Activated naive CD4-positive, alpha-beta T cell treated with anti-CD3 and anti-CD28 coated beads for 36 hours (primary cell): Measurements from ENCODE around the gene PIP5K1B. TPM values are rescaled to one million over a fixed set of nuclear protein-coding genes. Genes with fewer than 3 reads are reported as not detected.

Experiments
- CTCF ChIA-PET: fragments of 350-600 bp; sonication (Branson Sonifier 250); formaldehyde crosslinking; loops from one replicate; lab custom pipeline; 2021; ENCODE audit warnings: antibody characterized with exemption; lab: Charles Lee
- DNase-seq: peaks from one replicate; pipeline ENCODE4 v3.0.0-alpha.2; 2020
- H3K27ac Mint-ChIP-seq: one replicate; pipeline ENCODE4 v1.8.0; 2021; ENCODE audit warnings: mild to moderate bottlenecking, mixed read lengths
- H3K27me3 Mint-ChIP-seq: one replicate; pipeline ENCODE4 v1.8.0; 2021; ENCODE audit warnings: low read depth, mixed read lengths
- H3K36me3 Mint-ChIP-seq: one replicate; pipeline ENCODE4 v1.8.0; 2021; ENCODE audit warnings: low read depth, mixed read lengths
- H3K4me1 Mint-ChIP-seq: one replicate; pipeline ENCODE4 v1.8.0; 2021; ENCODE audit warnings: low read depth, mixed read lengths
- H3K4me3 Mint-ChIP-seq: one replicate; pipeline ENCODE4 v1.8.0; 2021; ENCODE audit warnings: mild to moderate bottlenecking, moderate library complexity, mixed read lengths
- H3K9me3 Mint-ChIP-seq: one replicate; pipeline ENCODE4 v1.8.0; 2021; ENCODE audit warnings: mixed read lengths
- intact Hi-C: fragments of 100-400 bp; cut with micrococcal nuclease; formaldehyde crosslinking; loops from one replicate; pipeline ENCODE4 v1.15.1; 2023
- total RNA-seq, 2 experiments: library from RNA; stranded (reverse); gene quantifications; one replicate each; pipeline ENCODE4 v1.2.3, GENCODE V29; 2021

PIP5K1B gene
- total RNA-seq, 2 experiments from 2014 or later: 0.38 to 0.42 TPM

DNA sequence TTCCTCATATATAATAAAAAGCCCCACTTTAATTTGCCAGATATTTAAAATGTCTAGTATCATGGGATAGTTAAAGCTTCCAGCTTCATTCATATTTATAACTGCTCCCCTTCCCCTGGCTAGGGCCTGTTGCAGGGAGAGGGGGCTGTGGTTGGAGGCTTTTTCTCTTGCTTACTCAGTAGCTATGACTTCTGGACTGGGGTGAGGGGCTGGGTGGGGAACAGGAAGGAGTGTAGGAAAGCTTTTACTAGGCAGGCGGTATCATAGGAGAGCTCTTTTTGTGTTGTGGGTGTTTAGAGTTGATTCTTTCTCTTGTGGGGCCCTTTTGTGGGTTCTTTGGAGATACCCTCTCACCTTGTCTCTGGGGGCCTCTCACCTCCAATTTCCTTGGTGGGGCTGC is 39.4 kb downstream of the PIP5K1B start:
- Mint-ChIP-seq H3K9me3 (no peaks in the 10 kb centered on the region), H3K36me3 (no peaks in the 10 kb centered on the region), H3K27me3 (peaks cover 2% of the 10 kb centered on the region), H3K4me3 (no peak overlapping the region), H3K27ac (no peak overlapping the region), H3K4me1 (no peaks in the 10 kb centered on the region)
- DNase-seq: no peak
- intact Hi-C loops: no loop called here
- CTCF ChIA-PET: interaction anchor here (0.6 to 1.0 kb wide), 2 partner anchors 163 to 269 kb away, joined by 3 to 4 read pairs; no protein-coding TSS in a partner anchor

DNA sequence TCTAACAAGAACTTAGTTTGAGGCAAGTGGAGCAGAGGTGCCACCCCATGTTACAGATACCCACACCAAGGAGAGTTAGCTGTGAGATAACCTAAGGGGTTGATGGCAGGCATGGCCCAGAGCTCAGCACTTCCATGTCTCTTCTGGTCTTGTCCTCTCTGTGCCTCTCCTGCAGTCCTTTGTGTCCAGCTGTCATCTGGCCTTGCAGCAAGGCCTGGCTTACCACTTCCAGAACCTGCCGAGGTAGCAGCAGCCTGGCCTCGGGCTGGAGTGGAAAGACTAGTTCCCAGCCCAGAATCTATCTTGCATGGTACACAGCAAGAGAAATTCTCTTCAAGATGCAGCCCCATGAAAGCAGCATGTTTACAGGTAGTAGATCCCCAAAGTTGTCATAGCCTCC is 41.5 kb downstream of the PIP5K1B start:
- CTCF ChIA-PET: no interaction called here
- no peaks in the 10 kb centered on the region for H3K4me1 Mint-ChIP-seq
- no peak for DNase-seq

DNA sequence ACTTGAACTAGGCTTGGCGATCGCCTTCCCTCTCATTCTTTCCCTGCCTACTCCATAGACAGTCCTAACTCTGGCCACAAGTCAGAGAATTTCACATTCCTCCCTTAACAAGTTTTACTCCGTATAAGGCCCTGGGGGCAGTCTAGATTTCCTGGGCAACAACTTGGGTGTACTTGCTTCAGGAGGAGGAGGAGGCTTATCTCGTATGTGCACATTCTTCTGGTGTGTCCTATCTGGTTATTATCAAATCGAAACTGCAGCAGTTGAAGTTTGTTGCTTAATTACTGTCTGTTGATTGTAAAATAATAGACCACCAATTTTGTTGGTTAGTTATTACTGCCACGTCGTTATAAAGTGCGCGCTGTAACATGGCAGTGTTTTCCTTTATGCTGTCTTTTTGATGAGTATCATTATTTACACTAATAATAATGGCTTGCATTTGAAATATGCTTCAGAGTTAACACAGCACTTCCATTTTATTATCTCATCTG is 42.0 kb downstream of the PIP5K1B start:
- H3K27ac Mint-ChIP-seq: no peak overlapping the region
- no peaks in the 10 kb centered on the region for H3K4me1 Mint-ChIP-seq
- H3K4me3 Mint-ChIP-seq: no peak overlapping the region
- no peaks in the 10 kb centered on the region for H3K36me3 Mint-ChIP-seq
- DNase-seq: no peak
- no peaks in the 10 kb centered on the region for H3K9me3 Mint-ChIP-seq
- intact Hi-C loops: no loop called here
- CTCF ChIA-PET: interaction anchor here (0.6 kb wide), 1 partner anchor 284 kb away, joined by 3 read pairs; no protein-coding TSS in a partner anchor
- H3K27me3 Mint-ChIP-seq: no peaks in the 10 kb centered on the region

More for the DNA sequence above, 41.5 kb downstream of the PIP5K1B start:
- intact Hi-C loops: no loop called here
- Mint-ChIP-seq H3K4me3 (no peak overlapping the region), H3K9me3 (no peaks in the 10 kb centered on the region), H3K27me3 (peaks cover 2% of the 10 kb centered on the region), H3K27ac (no peak overlapping the region), H3K36me3 (no peaks in the 10 kb centered on the region)

DNA sequence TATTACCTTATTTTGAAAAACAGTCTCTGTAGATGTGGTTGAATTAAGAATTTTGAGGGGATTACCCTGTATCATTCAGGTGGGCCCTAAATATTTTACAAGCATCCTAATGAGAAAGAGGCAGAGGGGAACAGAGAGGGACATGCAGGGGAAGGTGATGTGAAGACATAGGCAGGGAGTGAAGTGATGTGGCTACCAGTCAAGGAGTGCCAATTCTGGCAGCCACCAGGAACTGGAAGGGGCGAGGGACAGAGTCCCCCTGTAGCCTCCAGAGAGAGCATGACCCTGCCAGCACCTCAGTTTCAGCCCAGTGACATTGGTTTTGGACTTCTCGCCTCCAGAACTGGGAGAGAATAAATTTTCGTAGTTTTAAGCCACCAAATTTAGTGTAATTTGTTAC is 44.1 kb downstream of the PIP5K1B start:
- Mint-ChIP-seq H3K9me3 (no peaks in the 10 kb centered on the region), H3K4me3 (no peak overlapping the region), H3K36me3 (no peaks in the 10 kb centered on the region), H3K27ac (no peak overlapping the region), H3K4me1 (no peaks in the 10 kb centered on the region), H3K27me3 (no peaks in the 10 kb centered on the region)
- CTCF ChIA-PET: interaction anchor here (1.0 to 1.1 kb wide), 2 partner anchors 248 to 279 kb away, joined by 3 read pairs; no protein-coding TSS in a partner anchor
- intact Hi-C loops: no loop called here
- DNase-seq: no peak

DNA sequence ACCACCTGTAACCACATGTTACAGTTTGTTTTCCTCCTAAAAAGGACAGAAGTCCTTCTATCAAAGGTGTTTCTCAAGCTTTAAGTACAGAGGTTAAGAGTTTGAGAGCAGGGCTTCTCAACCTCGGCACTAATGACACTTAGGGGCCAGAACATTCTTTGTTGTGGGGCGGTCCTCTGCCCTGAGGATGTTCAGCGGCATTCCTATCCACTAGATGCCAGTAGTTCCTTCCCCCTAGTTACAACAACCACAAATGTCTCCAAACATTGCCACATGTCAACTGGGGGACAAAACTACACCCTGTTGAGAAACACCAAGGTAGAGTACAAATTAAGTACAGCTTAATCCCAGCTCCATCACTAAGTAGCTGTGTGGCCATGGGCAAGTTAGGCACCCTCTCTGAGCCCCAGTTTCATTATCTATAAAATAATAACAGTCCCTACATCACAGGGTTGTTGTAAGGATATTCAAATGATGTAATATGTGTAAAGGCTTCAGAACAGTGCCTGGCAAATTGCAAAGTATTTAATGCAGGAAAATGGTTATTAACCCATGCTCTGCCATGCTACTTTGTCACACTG is 44.6 kb downstream of the PIP5K1B start:
- CTCF ChIA-PET: interaction anchor here (1.0 to 1.1 kb wide), 2 partner anchors 248 to 278 kb away, joined by 3 read pairs; no protein-coding TSS in a partner anchor
- intact Hi-C loops: no loop called here
- H3K9me3 Mint-ChIP-seq: no peaks in the 10 kb centered on the region
- no peaks in the 10 kb centered on the region for H3K36me3 Mint-ChIP-seq
- no peaks in the 10 kb centered on the region for H3K27me3 Mint-ChIP-seq
- no peaks in the 10 kb centered on the region for H3K4me1 Mint-ChIP-seq
- no peak overlapping the region for H3K27ac Mint-ChIP-seq
- H3K4me3 Mint-ChIP-seq: no peak overlapping the region
- DNase-seq: no peak

DNA sequence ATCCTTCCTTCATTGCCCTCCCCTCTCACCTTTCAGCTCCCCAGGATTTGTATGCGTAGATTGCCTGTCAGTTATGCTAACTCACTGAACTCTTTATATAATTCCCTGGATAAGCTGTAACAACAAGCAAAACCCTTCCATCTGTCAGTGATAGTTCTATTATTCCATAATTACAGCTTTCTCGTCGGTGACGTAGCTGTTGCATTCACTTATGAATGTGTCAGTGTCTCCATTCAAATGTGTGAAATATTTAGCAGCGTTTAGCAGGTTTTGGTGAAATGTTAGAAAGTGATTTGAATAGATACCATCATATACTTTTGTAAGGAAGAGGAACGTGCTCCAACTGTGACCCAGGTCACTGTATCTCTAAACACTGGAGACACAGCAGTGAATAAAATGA is 45.2 kb downstream of the PIP5K1B start:
- Mint-ChIP-seq H3K27me3 (peaks cover 2% of the 10 kb centered on the region), H3K27ac (no peak overlapping the region), H3K4me1 (no peaks in the 10 kb centered on the region), H3K9me3 (no peaks in the 10 kb centered on the region), H3K36me3 (no peaks in the 10 kb centered on the region), H3K4me3 (no peak overlapping the region)
- CTCF ChIA-PET: interaction anchor here (1.0 to 1.1 kb wide), 2 partner anchors 247 to 278 kb away, joined by 3 read pairs; no protein-coding TSS in a partner anchor
- intact Hi-C loops: no loop called here
- DNase-seq: no peak

DNA sequence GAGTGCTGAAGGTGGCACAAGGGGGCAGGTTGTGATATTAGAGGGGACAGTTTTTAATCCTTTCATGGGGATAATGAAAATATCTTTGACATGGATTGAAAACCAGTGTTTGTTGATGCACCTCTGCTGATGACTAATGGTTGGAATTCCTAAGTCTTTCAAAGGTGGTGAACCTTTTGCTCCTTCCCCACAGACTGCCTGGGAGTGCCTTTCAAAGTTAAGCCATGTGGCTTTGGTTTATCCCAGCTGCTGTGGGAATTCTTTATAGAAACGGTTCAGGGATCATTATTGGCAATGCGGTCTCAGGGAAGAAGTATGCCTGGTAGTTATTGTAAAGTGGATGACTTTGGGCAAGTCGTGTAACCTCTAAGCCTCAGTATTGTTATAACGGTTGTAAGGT is 45.7 kb downstream of the PIP5K1B start:
- Mint-ChIP-seq H3K4me3 (no peak overlapping the region), H3K27ac (no peak overlapping the region), H3K27me3 (peaks cover 4% of the 10 kb centered on the region), H3K9me3 (no peaks in the 10 kb centered on the region), H3K36me3 (no peaks in the 10 kb centered on the region), H3K4me1 (no peaks in the 10 kb centered on the region)
- no peak for DNase-seq
- CTCF ChIA-PET: no interaction called here
- intact Hi-C loops: no loop called here

DNA sequence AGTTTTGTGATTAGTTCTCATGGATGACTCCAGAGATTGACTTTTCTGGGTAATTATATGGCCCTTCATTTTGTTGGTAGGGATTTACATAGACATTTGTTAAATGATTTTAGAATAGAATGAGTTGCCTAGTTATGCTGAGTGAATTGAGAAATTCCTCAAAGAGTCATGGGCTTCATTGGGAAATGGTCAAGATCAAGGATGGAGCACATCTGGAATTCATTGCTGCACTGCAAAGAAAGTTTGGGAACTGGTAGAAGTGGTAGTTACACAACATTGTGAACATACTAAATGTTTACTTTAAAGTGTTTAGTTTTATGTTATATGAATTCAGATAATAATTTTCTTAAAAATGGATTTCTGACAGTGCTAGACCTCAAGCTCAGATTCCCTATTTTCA is 46.5 kb downstream of the PIP5K1B start:
- Mint-ChIP-seq H3K36me3 (no peaks in the 10 kb centered on the region), H3K9me3 (no peaks in the 10 kb centered on the region), H3K4me3 (no peak overlapping the region), H3K27me3 (peaks cover 4% of the 10 kb centered on the region), H3K4me1 (no peaks in the 10 kb centered on the region), H3K27ac (no peak overlapping the region)
- CTCF ChIA-PET: no interaction called here
- intact Hi-C loops: no loop called here
- no peak for DNase-seq

DNA sequence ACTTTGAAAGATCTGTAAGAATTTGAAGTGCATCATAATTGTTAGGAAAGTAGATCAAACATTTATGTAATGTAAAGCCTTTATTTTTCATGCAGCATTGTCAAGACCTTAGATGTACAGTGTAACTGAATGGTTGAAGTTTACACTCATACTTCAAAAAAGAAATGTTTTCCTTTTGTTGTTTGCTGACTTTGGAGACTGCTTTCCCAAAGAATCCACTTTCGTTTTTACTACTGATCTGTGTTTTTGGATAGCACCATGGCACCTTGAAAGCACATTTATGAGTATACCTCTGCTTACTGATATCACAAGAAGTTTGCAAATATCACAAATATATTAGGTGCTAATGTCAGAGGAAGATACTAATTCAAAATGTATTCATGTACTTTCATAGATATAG is 50.0 kb downstream of the PIP5K1B start:
- Mint-ChIP-seq H3K36me3 (no peaks in the 10 kb centered on the region), H3K4me1 (no peaks in the 10 kb centered on the region), H3K27me3 (peaks cover 8% of the 10 kb centered on the region), H3K9me3 (peaks cover 7% of the 10 kb centered on the region), H3K4me3 (no peak overlapping the region), H3K27ac (no peak overlapping the region)
- CTCF ChIA-PET: no interaction called here
- intact Hi-C loops: loop anchor here (2.0 kb wide), 1 partner anchor 14 kb away; no protein-coding TSS in a partner anchor
- DNase-seq: no peak

DNA sequence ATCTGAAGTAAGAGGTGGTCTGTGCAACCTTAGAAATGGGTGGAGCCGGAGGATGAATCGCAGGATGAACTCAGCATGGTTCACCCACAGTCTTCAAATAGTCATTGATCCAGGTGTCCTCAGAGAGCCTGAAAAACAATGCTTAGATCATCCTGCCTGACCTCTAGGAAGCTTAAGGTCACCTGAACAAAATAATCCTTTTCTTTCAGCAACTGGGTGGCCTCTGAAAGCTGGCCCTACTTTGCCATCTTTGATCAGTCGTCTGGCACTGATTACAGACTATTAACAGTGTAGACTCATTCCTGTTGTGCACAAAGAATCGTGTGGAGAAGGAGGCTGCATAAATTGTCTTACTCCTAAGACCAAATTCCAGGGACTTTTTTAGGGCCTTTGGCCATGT is 50.7 kb downstream of the PIP5K1B start:
- no peak for DNase-seq
- Mint-ChIP-seq H3K36me3 (no peaks in the 10 kb centered on the region), H3K27ac (no peak overlapping the region), H3K9me3 (peaks cover 7% of the 10 kb centered on the region), H3K4me1 (no peaks in the 10 kb centered on the region), H3K27me3 (peaks cover 8% of the 10 kb centered on the region), H3K4me3 (no peak overlapping the region)
- CTCF ChIA-PET: interaction anchor here (0.8 to 1.1 kb wide), 2 partner anchors 169 to 244 kb away, joined by 3 to 4 read pairs; no protein-coding TSS in a partner anchor
- intact Hi-C loops: loop anchor here (2.0 kb wide), 1 partner anchor 13 kb away; no protein-coding TSS in a partner anchor

DNA sequence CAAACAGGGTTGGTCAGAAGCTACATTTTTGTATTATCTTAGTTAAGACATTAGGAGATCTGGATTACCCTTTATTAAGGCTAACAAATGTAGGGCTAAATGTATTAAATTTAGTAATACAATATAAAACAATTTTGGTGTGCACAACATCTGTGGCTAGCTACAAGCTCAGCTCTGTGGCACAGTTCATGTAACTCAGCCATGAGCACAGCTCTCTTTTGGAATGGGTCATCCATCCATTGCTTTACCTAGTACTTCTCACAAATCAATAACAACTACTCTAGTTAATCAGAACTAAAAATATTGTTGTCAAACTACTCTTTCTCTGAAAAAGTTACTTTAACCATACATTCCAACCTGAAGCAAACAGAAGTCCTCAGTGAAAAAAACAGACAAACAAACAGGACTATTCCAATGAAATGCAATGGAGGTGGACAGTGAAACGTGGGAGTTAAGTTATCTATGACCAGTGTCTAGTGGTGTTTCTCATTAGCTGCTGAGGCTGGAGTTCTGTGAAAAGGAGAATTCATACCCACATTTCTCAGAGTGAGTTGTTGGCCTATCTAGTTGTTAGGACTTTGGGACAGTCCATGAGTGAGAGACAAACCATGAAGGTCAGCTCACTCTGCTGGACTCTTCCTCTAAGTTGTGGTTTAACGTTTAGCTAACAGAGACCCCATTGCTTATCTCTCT is 55.1 kb downstream of the PIP5K1B start:
- peaks cover 7% of the 10 kb centered on the region for H3K9me3 Mint-ChIP-seq
- no peaks in the 10 kb centered on the region for H3K36me3 Mint-ChIP-seq
- H3K27ac Mint-ChIP-seq: no peak overlapping the region
- intact Hi-C loops: no loop called here
- CTCF ChIA-PET: interaction anchor here (0.7 to 1.2 kb wide), 2 partner anchors 9 to 14 kb away, joined by 3 to 5 read pairs; no protein-coding TSS in a partner anchor
- H3K27me3 Mint-ChIP-seq: peaks cover 6% of the 10 kb centered on the region
- no peaks in the 10 kb centered on the region for H3K4me1 Mint-ChIP-seq
- no peak for DNase-seq
- no peak overlapping the region for H3K4me3 Mint-ChIP-seq

DNA sequence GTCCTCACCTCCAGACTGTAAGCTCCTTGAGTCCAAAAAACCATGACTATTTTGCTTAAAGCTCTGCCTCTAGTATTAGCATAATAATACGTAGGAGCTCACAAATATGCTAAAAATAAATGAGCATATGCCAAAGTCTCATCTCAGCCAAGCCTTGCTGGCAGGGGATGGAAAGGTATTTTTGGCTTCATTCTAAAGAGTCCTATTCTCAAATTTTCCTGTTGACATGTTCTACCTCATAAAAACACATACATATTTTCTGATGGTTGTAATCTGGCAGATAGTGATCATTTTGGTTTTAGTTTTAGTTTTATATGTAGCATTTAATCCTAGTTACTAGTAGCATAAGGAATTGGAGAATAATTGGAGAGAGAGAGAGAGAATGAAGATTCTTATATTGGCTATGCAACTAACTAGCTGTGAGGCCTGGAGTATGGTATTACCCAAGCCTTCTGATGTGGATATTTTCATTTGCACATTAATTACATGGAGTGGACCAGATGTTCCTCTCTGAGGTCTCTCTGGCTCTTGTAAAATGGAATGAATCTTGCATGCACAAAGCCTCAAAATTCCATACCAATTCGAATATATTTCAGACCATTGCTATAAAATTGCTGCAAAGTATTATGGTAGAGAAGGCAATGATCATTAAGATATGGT is 55.8 kb downstream of the PIP5K1B start:
- CTCF ChIA-PET: interaction anchor here (0.7 to 1.2 kb wide), 2 partner anchors 8 to 15 kb away, joined by 3 to 5 read pairs; no protein-coding TSS in a partner anchor

More for the DNA sequence above, 55.8 kb downstream of the PIP5K1B start:
- Mint-ChIP-seq H3K27ac (no peak overlapping the region), H3K4me1 (no peaks in the 10 kb centered on the region), H3K36me3 (no peaks in the 10 kb centered on the region), H3K9me3 (peaks cover 7% of the 10 kb centered on the region), H3K27me3 (peaks cover 4% of the 10 kb centered on the region), H3K4me3 (no peak overlapping the region)
- intact Hi-C loops: no loop called here
- no peak for DNase-seq
